ENCODE results near the gene IZUMO2.
"Not testable (repeated sequence)": the region's sequence is repeated elsewhere in the genome, so short reads cannot be mapped to it uniquely, and the experiment has no call there.

The IZUMO2 gene

DNA sequence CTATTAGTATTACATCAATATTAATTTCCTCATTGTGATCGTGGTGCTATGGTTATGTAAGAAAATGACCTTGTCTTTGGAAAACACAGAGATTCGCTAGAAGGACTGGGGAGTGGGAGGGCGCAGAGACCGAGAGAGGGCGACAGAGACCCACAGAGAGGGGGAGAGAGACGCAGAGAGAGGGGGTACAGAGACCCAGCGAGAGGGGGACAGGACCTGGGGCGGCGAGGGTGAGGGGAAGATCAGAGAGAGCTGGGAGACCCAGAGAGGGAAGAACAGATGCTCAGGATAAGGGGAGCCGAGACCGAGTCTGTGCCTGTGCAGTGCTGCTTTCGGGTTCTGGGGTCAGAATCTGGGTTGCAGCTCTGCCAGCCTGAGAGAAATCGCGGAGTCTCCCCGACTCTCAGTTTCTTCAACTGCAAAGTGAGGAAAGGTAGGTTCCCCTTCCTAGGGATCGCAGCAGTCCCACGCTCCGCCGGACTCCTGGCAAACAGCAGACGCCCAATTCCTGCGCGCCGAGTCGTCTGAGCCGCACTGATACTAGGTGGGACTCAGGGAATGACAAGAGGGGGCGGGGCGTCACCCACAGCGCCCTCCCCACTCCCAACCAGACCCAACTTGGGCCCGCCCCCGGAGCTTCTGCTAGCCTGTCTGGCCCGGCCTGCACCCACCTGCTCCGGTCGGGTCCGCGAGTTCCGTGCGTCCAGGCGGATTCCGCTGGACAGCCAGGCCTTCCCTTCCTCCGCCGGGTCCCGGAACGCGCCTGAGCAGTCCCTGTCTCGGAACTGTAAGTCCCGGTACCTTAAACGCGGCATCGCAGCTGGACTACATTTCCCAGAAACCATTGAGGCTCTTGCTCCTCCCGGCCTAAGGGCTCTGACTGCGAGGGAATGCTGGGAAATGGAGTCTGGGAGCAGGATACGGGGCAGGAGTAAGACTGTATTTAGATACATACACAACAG lies 15.3 kb downstream of the IZUMO2 start:
- TF ChIP-seq, protein P1, sequence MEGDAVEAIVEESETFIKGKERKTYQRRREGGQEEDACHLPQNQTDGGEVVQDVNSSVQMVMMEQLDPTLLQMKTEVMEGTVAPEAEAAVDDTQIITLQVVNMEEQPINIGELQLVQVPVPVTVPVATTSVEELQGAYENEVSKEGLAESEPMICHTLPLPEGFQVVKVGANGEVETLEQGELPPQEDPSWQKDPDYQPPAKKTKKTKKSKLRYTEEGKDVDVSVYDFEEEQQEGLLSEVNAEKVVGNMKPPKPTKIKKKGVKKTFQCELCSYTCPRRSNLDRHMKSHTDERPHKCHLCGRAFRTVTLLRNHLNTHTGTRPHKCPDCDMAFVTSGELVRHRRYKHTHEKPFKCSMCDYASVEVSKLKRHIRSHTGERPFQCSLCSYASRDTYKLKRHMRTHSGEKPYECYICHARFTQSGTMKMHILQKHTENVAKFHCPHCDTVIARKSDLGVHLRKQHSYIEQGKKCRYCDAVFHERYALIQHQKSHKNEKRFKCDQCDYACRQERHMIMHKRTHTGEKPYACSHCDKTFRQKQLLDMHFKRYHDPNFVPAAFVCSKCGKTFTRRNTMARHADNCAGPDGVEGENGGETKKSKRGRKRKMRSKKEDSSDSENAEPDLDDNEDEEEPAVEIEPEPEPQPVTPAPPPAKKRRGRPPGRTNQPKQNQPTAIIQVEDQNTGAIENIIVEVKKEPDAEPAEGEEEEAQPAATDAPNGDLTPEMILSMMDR (IDR thresholded peaks at IDR 0.05; ENCODE audit: insufficient read depth, low read depth, low read length, missing control alignments): peak; percentile 43
- DNase-seq (ENCODE audit: low read depth): peak; percentile 91
- H3K4me3 ChIP-seq (ENCODE audit: low read length): peak overlapping the region; percentile 63

DNA sequence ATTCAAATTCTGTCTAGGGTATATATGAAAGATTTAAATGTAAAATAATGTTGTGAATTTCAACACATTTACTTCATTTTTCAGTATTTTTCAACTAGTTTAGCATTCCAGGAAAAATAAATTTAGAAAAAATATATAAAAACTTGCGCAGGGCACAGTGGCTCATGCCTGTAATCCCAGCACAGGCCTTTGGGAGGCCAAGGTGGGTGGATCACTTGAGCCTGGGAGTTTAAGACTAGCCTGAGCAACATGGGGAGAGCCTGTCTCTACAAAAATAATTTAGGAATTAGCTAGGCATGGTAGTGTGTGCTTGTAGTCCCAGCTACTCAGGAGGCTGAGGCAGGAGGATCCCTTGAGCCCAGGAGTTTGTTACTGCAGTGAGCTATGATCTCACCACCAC lies 21.2 kb downstream of the IZUMO2 start:
- not testable (repeated sequence) for DNase-seq (ENCODE audit: low read depth); H3K4me3 ChIP-seq (ENCODE audit: low read length)

DNA sequence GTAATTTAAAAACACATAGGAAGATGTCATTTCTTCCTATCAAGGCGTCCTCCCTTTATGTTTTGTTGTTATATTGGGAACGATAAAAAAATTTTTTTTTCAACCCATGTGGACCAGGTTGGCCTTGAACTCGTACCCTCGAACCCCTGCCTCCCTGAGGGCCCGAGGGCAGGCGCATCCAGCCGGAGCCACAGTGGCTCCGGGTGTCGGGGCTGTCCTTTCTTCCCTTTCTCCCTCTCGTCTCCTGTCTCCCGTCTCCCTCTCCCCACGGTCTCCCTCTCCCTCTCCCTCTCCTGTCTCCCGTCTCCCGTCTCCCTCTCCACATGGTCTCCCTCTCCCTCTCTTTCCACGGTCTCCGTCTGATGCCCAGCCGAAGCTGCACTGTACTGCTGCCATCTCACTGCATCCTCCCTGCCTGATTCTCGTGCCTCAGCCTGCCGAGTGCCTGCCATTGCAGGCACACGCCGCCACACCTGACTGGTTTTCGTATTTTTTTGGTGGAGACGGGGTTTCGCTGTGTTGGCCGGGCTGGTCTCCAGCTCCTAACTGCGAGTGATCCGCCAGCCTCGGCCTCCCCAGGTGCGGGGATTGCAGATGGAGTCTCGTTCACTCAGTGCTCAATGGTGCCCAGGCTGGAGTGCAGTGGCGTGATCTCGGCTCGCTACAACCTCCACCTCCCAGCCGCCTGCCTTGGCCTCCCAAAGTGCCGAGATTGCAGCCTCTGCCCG lies 22.8 kb downstream of the IZUMO2 start:
- H3K4me3 ChIP-seq (ENCODE audit: low read length); DNase-seq (ENCODE audit: low read depth): not testable (repeated sequence)

DNA sequence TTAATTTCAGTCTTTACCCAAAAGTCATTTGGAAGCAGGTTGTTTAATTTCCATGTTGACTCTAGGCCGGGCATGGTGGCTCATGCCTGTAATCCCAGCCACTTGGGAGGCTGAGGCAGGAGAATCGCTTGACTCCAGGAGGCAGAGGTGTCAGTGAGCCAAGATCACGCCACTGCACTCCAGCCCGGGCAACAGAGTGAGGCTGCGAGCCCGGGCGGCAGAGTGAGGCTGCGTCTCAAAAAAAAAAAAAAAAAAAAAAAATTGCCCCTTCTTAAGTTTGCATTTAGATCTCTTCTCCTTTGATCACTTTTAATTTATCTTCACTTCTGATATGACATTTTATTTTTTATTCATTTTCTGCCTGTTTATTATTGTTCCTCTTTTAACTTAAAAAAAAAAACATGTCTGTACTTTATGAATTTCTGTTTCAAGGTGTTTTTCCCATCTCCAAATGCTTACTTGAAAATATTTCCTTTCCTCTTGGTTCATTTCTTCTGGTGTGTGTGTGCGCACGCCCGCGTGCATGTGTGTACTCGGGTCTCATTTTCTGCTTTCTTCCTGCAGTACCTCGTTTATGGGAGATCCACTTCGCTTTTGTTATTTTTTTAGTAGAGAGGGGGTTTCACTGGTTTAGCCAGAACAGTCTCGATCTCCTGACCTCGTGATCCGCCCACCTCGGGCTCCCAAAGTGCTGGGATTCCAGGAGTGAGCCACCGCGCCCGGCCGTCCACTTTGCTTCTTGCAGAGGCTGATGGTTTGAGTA lies 26.3 kb downstream of the IZUMO2 start:
- not testable (repeated sequence) for H3K4me3 ChIP-seq (ENCODE audit: low read length); DNase-seq (ENCODE audit: low read depth)

DNA sequence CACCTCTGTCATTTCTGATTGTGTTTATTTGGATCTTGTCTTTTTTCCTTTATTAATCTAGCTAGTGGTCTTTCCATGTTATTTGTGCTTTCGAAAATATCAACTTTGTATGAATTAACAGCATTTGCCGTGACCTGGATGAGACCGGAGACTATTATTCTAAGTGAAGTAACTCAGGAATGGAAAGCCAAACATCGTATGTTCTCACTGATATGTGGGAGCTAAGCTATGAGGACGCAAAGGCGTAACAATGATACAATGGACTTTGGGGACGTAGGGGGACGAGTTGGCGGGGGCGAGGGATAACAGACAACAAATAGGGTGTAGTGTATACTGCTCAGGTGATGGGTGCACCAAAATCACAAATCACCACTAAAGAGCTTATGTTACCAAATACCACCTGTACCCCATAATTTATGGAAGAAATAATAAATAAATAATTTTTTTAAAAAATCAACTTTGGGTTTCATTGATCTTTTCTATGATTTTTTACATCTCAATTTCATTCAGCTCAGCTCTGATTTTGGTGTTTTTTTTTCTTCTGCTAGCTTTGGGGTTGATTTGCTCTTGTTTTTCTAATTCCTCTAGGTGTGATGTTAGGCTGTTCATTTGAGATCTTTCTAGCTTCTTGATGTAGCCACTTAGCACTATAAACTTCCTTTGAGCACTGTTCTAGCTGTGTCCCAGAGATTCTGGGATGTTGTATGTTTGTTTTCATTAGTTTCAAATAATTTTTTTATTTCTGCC lies 27.1 kb downstream of the IZUMO2 start:
- not testable (repeated sequence) for DNase-seq (ENCODE audit: low read depth)

DNA sequence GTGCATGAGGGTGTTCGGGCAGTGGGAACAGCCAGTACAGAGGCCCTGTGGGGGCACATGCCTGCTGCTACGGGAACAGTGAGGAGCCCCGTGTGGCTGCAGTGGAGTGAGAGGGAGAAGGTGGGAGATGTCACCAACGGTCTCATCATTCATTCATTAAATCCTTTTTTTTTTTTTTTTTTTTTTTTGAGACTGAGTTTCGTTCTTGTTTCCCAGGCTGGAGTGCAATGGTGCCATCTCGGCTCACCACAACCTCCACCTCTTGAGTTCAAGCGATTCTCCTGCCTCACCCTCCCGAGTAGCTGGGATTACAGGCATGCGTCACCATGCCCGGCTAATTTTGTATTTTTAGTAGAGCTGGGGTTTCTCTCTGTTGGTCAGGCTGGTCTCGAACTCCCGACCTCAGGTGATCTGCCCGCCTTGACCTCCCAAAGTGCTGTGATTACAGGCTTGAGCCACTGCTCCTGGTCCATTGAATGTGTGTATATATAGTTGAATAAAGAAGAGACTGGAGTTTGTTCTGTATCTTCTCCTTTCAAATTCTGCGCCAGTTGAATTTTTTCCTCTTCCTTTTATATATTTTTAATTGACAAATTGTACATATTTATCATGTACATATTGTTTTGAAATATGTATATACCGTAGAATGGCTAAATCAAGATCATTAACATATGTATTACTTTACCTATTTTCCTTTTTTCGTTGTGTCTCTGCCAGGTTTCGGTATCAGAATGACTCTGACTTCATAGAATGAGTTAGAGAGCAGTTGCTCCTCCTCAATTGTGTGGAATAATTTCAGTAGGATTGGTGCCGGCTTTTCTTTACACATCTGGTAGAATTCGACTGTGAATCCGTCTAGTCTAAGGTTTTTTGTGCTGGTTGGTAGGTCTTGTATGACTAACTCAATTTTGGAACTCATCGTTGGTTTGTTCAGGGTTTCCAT lies 28.0 kb downstream of the IZUMO2 start:
- DNase-seq (ENCODE audit: low read depth); H3K4me3 ChIP-seq (ENCODE audit: low read length): not testable (repeated sequence)

More for the DNA sequence above, 27.1 kb downstream of the IZUMO2 start:
- not testable (repeated sequence) for H3K4me3 ChIP-seq (ENCODE audit: low read length)

DNA sequence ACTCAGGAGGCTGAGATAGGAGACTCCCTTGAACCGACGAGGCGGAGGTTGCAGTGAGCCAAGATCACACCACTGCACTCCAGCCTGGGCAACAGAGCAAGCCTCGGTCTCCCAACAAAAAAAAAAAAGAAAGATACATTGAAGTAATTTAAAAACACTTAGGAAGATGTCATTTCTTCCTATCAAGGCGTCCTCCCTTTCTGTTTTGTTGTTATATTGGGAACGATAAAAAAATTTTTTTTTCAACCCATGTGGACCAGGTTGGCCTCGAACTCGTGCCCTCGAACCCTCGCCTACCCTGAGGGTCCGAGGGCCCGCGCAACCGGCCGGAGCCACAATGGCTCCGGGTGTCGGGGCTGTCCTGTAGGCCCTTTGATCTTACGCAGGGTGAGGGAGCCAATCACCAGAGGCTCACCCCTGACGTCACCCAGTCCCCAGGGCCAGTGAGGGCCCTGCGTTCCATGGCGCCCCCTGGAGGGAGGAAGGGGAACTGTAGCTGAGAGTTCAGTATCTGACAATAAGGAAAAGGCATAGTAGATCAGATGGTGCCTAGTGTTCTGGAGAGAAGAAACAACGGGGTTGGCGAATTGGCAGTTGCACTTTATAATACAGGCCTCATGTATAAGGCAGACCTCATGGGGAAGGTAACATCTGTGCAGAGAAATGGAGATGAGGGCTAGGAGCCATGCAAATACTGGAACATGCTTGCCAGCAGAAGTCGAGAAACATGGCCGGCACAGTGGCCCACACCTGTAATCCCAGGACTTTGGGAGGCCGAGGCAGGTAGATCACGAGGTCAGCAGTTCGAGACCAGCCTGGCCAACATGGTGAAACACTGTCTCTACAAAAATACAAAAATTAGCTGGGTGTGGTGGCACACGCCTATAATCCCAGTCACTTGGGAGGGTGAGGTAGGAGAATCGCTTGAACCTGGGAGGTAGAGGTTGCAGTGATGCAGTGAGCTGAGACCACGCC lies 29.3 kb downstream of the IZUMO2 start:
- H3K4me3 ChIP-seq (ENCODE audit: low read length); DNase-seq (ENCODE audit: low read depth): not testable (repeated sequence)

DNA sequence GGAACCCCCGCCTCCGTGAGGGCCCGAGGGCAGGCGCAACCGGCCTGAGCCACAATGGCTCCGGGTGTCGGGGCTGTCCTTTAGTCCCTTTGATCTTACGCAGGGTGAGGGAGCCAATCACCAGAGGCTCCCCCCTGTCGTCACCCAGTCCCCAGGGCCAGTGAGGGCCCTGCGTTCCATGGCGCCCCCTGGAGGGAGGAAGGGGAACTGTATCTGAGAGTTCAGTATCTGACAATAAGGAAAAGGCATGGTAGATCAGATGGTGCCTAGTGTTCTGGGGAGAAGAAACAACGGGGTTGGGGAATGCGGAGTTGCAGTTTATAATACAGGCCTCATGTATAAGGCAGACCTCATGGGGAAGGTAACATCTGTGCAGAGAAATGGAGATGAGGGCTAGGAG lies 59.1 kb downstream of the IZUMO2 start:
- DNase-seq (ENCODE audit: low read depth); H3K4me3 ChIP-seq (ENCODE audit: low read length): not testable (repeated sequence)

DNA sequence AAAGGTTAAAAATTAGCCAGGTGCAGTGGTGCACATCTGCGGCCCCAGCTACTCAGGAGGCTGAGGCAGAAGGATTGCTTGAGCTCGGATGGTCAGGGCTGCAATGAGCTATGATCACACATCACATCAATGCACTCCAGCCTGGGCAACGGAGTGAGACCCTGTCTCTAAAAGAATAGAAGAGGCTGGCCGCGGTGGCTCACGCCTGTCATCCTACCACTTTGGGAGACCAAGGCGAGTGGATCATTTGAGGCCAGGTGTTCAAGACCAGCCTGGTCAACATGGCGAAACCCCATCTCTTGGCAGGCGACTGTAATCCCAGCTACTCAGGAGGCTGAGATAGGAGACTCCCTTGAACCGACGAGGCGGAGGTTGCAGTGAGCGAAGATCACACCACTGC lies 59.7 kb downstream of the IZUMO2 start:
- not testable (repeated sequence) for H3K4me3 ChIP-seq (ENCODE audit: low read length); DNase-seq (ENCODE audit: low read depth)
